Measurements from ENCODE around the gene MTHFD1L. TPM values are rescaled to one million over a fixed set of nuclear protein-coding genes. Genes with fewer than 3 reads are reported as not detected.

MTHFD1L gene
- polyA plus RNA-seq, 2 of the 4 experiments (the other 2 are of a cell fraction) = 27.2 to 63.2 TPM

- H3K4me2 ChIP-seq = no peak overlapping the region
- CTCF ChIA-PET = interaction anchor here (1.2 to 3.8 kb wide), 4 partner anchors 14 to 751 kb away, joined by 3 to 24 read pairs (median 4); partner anchors contain the start of gene MTHFD1L
- WGBS (ENCODE audit: missing lambda C conversion rate) = 87% methylated on average over 8 of the region's 14 CpGs
- POLR2A ChIA-PET = interaction anchor here (0.5 kb wide), 1 partner anchor 27 kb away, joined by 4 read pairs; no protein-coding TSS in a partner anchor
- H3K4me3 ChIP-seq = no peak overlapping the region
- peaks cover 3% of the 10 kb centered on the region; the same call in 1 of the 3 replicates for H3K4me1 ChIP-seq
- H3K27ac ChIP-seq = no peak overlapping the region
- ATAC-seq = no peak
- TF ChIP-seq RARB (CRISPR knock-in tag; IDR thresholded peaks at IDR 0.05) (no peak), HES2 (IDR thresholded peaks at IDR 0.05) (no peak), CBX2 (IDR thresholded peaks at IDR 0.05; ENCODE audit: borderline replicate concordance, low read depth) (no peak), MYC (IDR thresholded peaks at IDR 0.05; ENCODE audit: borderline replicate concordance, low read length) (no peak), FOXS1 (CRISPR knock-in tag; IDR thresholded peaks at IDR 0.05) (no peak), EHMT2 (IDR thresholded peaks at IDR 0.05; ENCODE audit: low read depth) (no peak), NFE2L2 (conservative IDR thresholded peaks at IDR 0.05; ENCODE audit: low read length) (no peak), ATOH8 (CRISPR knock-in tag; IDR thresholded peaks at IDR 0.05; ENCODE audit: low read depth) (no peak), CTCF (IDR thresholded peaks at IDR 0.05) (no peak), POLR2A (IDR thresholded peaks at IDR 0.05; ENCODE audit: low read length) (no peak), RCOR1 (IDR thresholded peaks at IDR 0.05; ENCODE audit: low read depth, low read length) (no peak), ELK1 (IDR thresholded peaks at IDR 0.05; ENCODE audit: low read depth, low read length) (no peak), ZSCAN20 (CRISPR knock-in tag; IDR thresholded peaks at IDR 0.05) (no peak)
- no peak for DNase-seq (ENCODE audit: low read depth in 1 of 2, low spot score in 1 of 2)
- no peaks in the 10 kb centered on the region for H3K9me3 ChIP-seq
- FAIRE-seq = no peak
These were observed 33.9 kb upstream of the MTHFD1L start for GRCh38 chr6:150831577-150831976.

GRCh38 chr6:150835620-150836019 is 29.9 kb upstream of the MTHFD1L start:
- TF ChIP-seq HEYL (CRISPR knock-in tag; IDR thresholded peaks at IDR 0.05) = no peak
- no peak for TF ChIP-seq EHMT2 (IDR thresholded peaks at IDR 0.05; ENCODE audit: low read depth)
- TF ChIP-seq SREBF2 (IDR thresholded peaks at IDR 0.05) = no peak
- no peak for TF ChIP-seq TP53 (CRISPR knock-in tag; IDR thresholded peaks at IDR 0.05)
- no peak for TF ChIP-seq MAX (IDR thresholded peaks at IDR 0.05)
- no peak for TF ChIP-seq CHD2 (IDR thresholded peaks at IDR 0.05; ENCODE audit: low read length, partially characterized antibody)
- TF ChIP-seq ZSCAN20 (CRISPR knock-in tag; IDR thresholded peaks at IDR 0.05) = no peak
- no peak for TF ChIP-seq JUNB (IDR thresholded peaks at IDR 0.05)
- TF ChIP-seq FOXS1 (CRISPR knock-in tag; IDR thresholded peaks at IDR 0.05) = no peak
- TF ChIP-seq CTCF (IDR thresholded peaks at IDR 0.05) = no peak
- no peak for TF ChIP-seq MAZ (IDR thresholded peaks at IDR 0.05; ENCODE audit: borderline replicate concordance, low read depth, low read length)
- TF ChIP-seq EP300 (IDR thresholded peaks at IDR 0.05) = no peak
- Histone ChIP-seq H3K27ac (no peak overlapping the region), H3K4me2 (no peak overlapping the region), H3K4me3 (no peak overlapping the region), H3K9me3 (no peaks in the 10 kb centered on the region), H3K4me1 (no peaks in the 10 kb centered on the region)
- no peak for ATAC-seq
- DNase-seq (ENCODE audit: low read depth in 1 of 2, low spot score in 1 of 2) = no peak
- CTCF ChIA-PET = interaction anchor here (1.3 kb wide), 1 partner anchor 29 kb away, joined by 3 read pairs; the partner anchor contains the start of gene MTHFD1L
- POLR2A ChIA-PET = no interaction called here
- no peak for FAIRE-seq
